NCI-H1694 (cell line): Measurements from ENCODE around the gene PNMA8C.
A peak's percentile ranks its signal among the peaks of the same experiment; 100 is the strongest.

Source experiments
- DNase-seq: peaks from one replicate; lab custom pipeline; 2025; lab: John Stamatoyannopoulos, UW

The PNMA8C gene

DNA sequence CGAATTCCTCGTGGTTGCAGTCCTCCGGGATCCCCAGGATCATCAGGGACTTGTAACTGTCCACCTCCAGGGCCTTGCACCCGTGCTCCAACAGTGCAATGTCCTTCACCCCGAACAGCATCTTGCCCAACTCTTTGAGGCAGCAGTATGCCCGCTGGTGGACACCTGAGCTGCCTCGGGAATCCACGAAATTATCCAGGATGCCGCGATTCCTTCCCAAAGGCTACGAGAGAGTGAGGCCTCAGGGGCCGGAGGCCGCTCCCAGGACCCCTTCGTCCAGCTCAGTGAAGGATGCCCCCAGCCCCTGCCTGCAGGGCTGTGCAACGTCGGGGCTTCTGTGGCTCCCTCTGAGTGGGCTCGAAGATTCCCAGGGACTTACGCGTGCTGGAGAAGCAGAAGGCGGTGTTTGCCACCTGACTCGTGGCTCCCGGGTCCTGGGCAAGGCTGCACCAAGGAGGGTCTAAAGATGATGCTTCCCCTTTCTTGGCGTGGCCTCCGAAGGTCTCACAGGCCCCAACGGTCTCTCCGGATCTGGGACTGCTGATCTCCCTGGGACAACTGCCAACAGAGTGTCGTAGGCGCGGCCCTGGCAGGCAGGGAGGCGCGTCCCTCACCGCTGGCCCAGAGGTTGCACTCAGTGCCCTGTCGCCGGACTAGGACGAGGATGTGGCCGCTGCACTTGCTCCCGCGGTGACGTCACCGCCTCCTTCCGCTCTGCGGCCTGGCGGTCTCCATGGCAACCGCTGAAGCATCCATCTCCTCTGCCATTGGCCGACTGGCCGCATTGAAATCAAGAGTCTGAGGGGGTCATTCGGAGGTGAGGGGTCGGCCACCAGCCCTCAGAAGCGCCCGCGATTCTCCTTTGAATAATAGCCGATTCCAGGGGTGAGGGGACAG lies at the start of gene PNMA8C:
Gene PNMA8C (minus strand): TSS at position 698 of the 897 bp plus-strand sequence. CDS start 577 bp downstream, at position 121.
- no peak for DNase-seq

- DNase-seq, result no peak
Observed at GRCh38 chr19:46475986-46476385, 47.2 kb upstream of the PNMA8C start.

DNA sequence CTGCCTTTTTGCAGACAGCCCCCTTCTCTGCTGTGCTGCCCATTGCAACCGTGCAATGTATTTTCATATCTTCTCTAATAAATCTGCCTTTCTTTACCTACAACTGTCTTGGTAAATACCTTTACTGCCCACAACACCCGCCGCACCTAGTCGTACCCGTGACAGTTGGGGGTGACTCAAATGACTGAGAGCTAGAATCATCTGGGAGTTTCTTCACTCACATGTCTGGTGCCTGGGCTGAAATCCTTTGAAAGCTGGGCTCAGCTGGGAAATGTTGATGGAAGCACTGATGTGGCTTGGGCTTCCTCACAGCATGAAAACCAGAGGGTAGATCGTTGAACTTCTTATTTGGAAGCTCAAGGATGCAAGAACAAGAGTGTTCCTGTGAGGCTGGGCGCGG lies 45.5 kb upstream of the PNMA8C start:
- no peak for DNase-seq

DNA sequence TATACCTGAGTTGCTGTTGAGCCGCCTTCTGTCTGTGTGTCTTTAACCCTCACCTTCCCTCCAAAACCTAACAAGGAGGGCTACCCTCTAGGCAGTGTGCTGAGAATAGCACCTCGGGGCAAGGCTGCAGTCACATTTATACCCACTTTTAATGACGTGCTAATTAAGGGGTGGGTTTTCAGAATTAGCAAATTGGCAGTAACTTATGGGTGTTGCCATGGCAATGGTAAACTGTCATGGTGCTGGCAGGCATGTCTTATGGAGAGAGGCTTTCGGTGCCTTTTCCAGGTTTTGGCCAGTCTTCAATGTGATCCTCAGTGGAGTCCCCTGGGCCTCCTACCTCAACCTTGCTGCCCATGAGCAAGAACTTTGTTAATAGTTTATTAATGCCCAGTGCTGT lies 43.9 kb upstream of the PNMA8C start:
- no peak for DNase-seq

GRCh38 chr19:46471811-46472543 lies 43.2 kb upstream of the PNMA8C start:
- DNase-seq, result no peak

DNA sequence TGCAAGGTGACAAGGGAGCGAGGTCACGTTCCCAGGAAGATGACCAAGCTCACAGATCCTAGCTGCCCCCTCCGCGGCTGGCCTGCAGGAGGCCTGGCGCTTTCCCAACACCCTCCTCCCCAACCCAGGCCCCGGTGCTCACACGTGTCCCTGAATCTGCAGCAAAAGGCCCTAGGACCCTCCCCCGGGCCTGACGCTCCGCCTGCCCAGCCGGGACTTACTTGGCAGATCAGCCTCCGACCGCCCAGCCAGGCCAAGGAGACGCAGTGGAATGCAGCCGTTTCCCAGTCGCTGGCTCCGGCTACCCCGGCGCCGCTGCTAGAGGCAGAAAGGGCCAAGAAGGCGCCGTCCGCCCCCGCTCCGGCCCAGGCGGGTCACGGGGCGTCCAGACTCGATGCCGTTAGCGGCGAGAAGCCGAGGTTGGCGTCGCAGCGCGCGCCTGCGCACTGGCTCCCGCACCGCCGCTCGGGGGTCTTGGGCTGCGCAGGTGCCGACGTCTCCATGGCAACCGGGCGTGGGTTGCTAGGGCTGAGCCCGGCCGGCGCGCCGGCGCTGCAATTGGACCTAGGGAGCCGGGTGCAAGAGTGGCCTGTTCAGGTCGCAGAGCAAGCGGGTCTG lies 42.5 kb upstream of the PNMA8C start, which contains the start of gene PNMA8A:
Gene PNMA8A (minus strand): TSS at position 448 of the 618 bp plus-strand sequence. CDS start 528 bp downstream, outside the sequence.
- peak; percentile 72 for DNase-seq

GRCh38 chr19:46470376-46470775 lies 41.6 kb upstream of the PNMA8C start:
- DNase-seq, result no peak

DNA sequence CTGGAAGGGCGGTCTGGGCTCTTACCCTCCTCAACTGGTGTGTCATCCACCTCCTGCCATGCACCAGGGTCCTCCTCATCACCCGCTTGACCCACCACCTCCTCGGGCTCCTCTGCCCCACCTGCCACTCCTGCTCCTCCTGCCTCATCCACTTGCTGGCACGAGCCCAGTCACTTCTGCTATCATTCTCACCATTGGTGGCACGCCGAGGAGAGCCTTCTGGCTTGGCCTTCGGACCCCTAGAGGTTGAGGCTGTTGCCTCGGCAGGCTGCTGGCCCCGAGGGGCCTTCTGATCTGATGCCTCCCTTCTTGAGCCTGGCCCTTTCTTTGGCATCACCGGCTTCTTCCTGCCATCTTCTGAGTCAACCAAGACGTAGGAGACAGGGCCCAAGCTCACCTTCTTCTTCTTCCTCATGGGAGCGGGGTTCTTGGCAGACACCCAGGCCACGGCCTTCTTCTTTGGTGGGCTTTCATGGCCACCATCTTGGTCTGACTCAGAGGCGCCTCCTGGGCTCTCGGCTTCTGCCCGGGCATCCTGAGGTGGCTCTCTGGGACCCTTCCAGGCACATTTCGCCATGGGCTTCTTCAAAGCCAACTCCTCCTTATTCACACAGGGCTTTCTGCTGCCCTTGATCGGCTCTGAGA lies 40.9 kb upstream of the PNMA8C start:
- no peak for DNase-seq

DNA sequence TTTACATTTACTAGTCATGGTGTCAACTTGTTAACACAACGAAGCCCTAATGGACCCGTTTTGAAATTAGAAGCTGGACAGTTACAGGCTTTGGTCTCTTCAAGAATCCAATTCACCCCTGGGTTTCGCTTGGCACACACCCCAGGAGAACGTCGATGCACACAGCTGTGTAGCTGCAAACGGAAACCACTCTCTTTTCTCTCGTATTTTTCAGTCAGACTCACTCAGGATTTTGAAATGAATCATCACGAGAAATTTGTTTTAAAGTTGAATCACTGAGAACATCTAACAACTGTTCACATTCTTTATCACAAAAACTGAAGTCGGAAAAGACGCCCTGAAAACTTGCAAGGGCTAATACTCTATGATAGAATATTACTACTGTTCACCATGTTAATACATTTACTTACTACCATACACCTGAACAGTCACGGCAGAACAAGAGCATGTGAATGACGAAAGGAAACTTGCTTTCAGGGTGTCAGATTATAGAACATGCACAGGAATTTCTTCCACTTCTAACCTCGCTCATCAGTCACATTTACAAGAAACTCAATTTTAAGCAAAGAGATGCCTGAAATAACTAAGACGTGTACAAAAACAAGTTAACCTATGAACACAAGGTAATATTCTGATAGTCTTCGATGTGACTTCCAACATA lies 37.9 kb upstream of the PNMA8C start:
- no peak for DNase-seq

- no peak for DNase-seq
Observed at GRCh38 chr19:46463516-46463915, 34.8 kb upstream of the PNMA8C start.

- DNase-seq, result peak; percentile 16
Observed at GRCh38 chr19:46461537-46461936, 32.8 kb upstream of the PNMA8C start.

GRCh38 chr19:46460981-46461380 lies 32.2 kb upstream of the PNMA8C start:
- no peak for DNase-seq

DNA sequence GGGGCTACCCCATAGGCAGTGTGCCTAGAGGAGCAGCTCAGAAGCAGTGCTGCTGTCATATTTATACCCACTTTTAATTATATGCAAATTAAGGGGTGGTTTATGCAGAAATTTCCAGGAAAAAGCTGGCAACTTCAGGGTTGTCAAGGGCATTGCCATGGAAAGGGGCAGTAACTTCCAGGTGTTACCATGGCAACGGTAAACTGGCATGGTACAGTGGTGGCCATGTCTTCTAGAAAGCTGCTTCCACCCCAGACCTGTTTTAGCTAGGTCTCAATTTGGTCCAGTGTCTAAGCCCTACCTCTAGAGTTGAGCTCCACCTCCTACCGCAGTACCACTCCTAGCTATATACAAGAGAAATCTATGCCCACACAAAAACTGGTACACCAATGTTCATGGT lies 31.3 kb upstream of the PNMA8C start:
- DNase-seq, result no peak

- DNase-seq, result no peak
Observed at GRCh38 chr19:46456930-46457329, 28.2 kb upstream of the PNMA8C start.

DNA sequence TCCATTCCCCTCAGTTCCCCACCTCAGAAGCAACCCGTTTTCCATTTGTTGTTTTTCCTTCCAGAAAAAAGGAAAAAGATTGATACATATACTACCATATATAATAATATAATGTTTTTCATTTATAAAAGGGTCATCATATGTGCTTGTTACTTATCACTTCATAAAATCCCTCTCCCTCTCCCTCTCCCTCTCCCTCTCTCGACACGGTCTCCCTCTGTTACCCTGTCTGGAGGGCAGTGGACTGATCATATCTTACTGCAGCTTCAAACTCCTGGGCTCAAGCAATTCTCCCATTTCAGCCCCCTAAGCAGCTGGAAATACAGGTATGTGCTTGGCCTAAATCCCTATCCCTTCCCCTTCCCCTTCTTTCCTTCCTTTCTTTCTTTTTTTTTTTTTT lies 25.5 kb upstream of the PNMA8C start:
- no peak for DNase-seq

DNA sequence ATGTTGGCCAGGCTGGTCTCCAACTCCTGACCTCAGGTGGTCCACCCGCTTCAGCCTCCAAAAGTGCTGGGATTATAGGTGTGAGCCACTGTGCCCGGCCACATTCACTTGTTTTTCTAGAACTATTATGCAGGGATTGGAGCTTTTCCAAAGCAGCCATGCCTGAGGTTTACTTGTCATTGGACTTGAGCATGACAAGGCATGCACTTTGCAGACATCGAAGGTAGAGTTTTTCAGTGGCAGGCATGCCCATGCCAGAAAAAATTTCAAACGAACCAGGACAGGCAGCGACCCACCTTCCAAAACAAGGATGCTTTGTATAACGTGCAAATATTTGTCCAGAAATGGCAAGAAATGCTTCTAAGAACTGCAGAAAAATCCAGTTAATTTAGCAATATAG lies 24.9 kb upstream of the PNMA8C start:
- peak; percentile 15 for DNase-seq

- no peak for DNase-seq
Observed at GRCh38 chr19:46452186-46452585, 23.4 kb upstream of the PNMA8C start.

- DNase-seq, result peak; percentile 82
Observed at GRCh38 chr19:46451352-46451751, 22.6 kb upstream of the PNMA8C start.

DNA sequence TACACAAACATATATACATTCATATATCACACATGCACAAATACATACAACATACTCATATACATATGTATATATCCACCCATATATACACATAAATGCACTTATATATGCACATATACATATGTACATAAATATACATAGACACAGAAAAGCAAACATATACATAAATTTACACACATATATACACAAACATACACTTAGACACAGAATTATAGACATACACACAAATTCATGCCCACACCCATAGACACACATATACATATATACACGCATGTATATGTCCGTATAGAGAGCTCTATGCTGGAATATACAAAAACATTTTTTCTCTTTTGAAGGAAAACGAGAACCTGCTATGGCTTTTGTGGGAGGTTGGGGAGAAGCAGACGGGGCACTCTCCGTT lies 22.0 kb upstream of the PNMA8C start:
- DNase-seq, result no peak

DNA sequence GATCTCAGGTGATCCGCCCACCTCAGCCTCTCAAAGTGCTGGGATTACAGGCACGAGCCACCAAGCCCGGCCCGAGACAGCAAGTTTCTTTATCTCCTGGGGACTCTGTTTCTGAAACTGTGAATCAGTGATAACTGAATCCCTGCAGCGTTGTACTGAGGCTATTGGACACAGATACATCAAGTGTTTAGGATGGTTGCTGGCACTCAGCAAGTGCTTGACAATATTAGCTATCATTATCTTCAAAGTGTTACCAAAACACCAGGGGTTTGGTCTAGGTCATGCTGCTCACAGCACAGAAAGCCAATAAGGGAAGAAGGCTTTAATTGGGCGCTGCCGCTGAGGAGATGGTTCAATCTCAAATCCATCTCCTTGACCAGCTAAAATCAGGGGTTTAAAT lies 20.5 kb upstream of the PNMA8C start:
- DNase-seq, result no peak

DNA sequence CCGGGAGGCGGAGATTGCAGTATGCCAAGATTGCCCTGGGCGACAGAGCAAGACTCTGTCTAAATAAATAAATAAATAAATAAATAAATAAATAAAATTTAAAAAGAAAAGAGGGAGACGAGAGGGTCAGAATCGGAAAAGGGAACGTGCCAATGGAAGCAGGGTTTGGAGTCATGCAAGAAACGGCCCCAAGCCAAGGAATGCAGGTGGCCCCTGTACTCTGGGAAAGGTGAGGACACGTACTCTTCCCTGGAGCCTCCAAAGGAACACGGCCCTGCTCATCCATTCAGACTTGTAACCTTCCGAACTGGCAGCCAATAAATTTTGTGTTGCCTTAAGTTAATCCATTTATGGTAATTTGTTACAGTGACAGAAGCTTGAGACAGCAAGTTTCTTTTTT lies 19.9 kb upstream of the PNMA8C start:
- no peak for DNase-seq

GRCh38 chr19:46447824-46448223 lies 19.1 kb upstream of the PNMA8C start:
- no peak for DNase-seq
